RKO (cell line): ENCODE data around the gene DCDC2C.

Experiments
- DNase-seq: peaks from one replicate; pipeline ENCODE4 v3.0.0-alpha.2; 2016; ENCODE audit warnings: low spot score

DCDC2C gene

GRCh38 chr2:3837086-3837485 is 133.7 kb downstream of the DCDC2C start:
- DNase-seq, result no peak

GRCh38 chr2:3838348-3838747 is 135.0 kb downstream of the DCDC2C start:
- no peak for DNase-seq

GRCh38 chr2:3839476-3839875 is 136.1 kb downstream of the DCDC2C start:
- no peak for DNase-seq

- DNase-seq, result no peak
Observed at GRCh38 chr2:3840611-3841155, 137.3 kb downstream of the DCDC2C start.

- no peak for DNase-seq
Observed at GRCh38 chr2:3847397-3848052, 144.2 kb downstream of the DCDC2C start.

GRCh38 chr2:3848776-3849175 is 145.4 kb downstream of the DCDC2C start:
- DNase-seq, result no peak

- DNase-seq, result no peak
Observed at GRCh38 chr2:3849213-3849612, 145.8 kb downstream of the DCDC2C start.

- no peak for DNase-seq
Observed at GRCh38 chr2:3857576-3857975, 154.2 kb downstream of the DCDC2C start.

GRCh38 chr2:3864943-3865865 is 161.8 kb downstream of the DCDC2C start:
- DNase-seq, result no peak

- DNase-seq, result no peak
Observed at GRCh38 chr2:3867469-3867868, 164.1 kb downstream of the DCDC2C start.

- no peak for DNase-seq
Observed at GRCh38 chr2:3868012-3868805, 164.8 kb downstream of the DCDC2C start.

GRCh38 chr2:3870222-3870621 is 166.8 kb downstream of the DCDC2C start:
- DNase-seq, result peak; percentile 18

GRCh38 chr2:3871002-3871401 is 167.6 kb downstream of the DCDC2C start:
- no peak for DNase-seq

- no peak for DNase-seq
Observed at GRCh38 chr2:3872451-3872850, 169.1 kb downstream of the DCDC2C start.

GRCh38 chr2:3873899-3874298 is 170.5 kb downstream of the DCDC2C start:
- no peak for DNase-seq

- DNase-seq, result no peak
Observed at GRCh38 chr2:3876221-3876620, 172.8 kb downstream of the DCDC2C start.

GRCh38 chr2:3876685-3877084 is 173.3 kb downstream of the DCDC2C start:
- DNase-seq, result no peak

- DNase-seq, result no peak
Observed at GRCh38 chr2:3885629-3886628, 182.6 kb downstream of the DCDC2C start.

GRCh38 chr2:3895021-3895420 is 191.6 kb downstream of the DCDC2C start:
- no peak for DNase-seq
